Duodenal mucosa (tissue), 2 donors: ENCODE measurements around the gene PTBP1.

Experiments
- H3K27ac ChIP-seq: one replicate; pipeline ENCODE4 v1.7.0; 2013; ENCODE audit warnings: low read depth, low read length
- H3K27me3 ChIP-seq, 2 donors: one replicate each; pipeline ENCODE4 v1.7.0; 2013; ENCODE audit warnings: low read length in 2 of 2, control low read depth in 1 of 2; ENCODE audit not compliant: insufficient read depth in 2 of 2, control insufficient read depth in 1 of 2
- H3K36me3 ChIP-seq, 2 donors: one replicate each; pipeline ENCODE4 v1.7.0; 2013; ENCODE audit warnings: low read length in 2 of 2, control low read depth in 1 of 2; ENCODE audit not compliant: insufficient read depth in 2 of 2, control insufficient read depth in 1 of 2
- H3K4me1 ChIP-seq, 2 donors: one replicate each; pipeline ENCODE4 v1.7.0; 2013; ENCODE audit warnings: low read length in 2 of 2, control low read depth in 1 of 2; ENCODE audit not compliant: insufficient read depth in 2 of 2, control insufficient read depth in 1 of 2
- H3K4me3 ChIP-seq, 2 donors: one replicate each; pipeline ENCODE4 v1.7.0; 2013; ENCODE audit warnings: low read length in 2 of 2, low read depth in 1 of 2
- H3K9ac ChIP-seq, 2 donors: one replicate each; pipeline ENCODE4 v1.7.0; 2013; ENCODE audit warnings: low read length in 2 of 2, low read depth in 1 of 2
- H3K9me3 ChIP-seq, 2 donors: one replicate each; pipeline ENCODE4 v1.7.0; 2013; ENCODE audit warnings: low read length in 2 of 2, control low read depth in 1 of 2; ENCODE audit not compliant: control insufficient read depth in 1 of 2

The PTBP1 gene

GRCh38 chr19:855142-855541 lies 57.9 kb downstream of the PTBP1 start:
- Histone ChIP-seq H3K9ac (no peak overlapping the region), H3K4me3 (no peak overlapping the region), H3K36me3 (no peaks in the 10 kb centered on the region), H3K27ac (no peak overlapping the region), H3K9me3 (no peaks in the 10 kb centered on the region), H3K4me1 (no peaks in the 10 kb centered on the region), H3K27me3 (peaks cover 0 to 15% of the 10 kb centered on the region in 2 donors)

GRCh38 chr19:855566-856120 lies 58.4 kb downstream of the PTBP1 start:
- H3K27ac ChIP-seq = no peak overlapping the region
- H3K27me3 ChIP-seq = peaks cover 0 to 11% of the 10 kb centered on the region in 2 donors

GRCh38 chr19:858284-858683 lies 61.0 kb downstream of the PTBP1 start:
- peaks cover 0 to 11% of the 10 kb centered on the region in 2 donors for H3K27me3 ChIP-seq
- H3K36me3 ChIP-seq = no peaks in the 10 kb centered on the region
- no peak overlapping the region for H3K9ac ChIP-seq
- no peak overlapping the region for H3K27ac ChIP-seq
- H3K4me1 ChIP-seq = peaks cover 0 to 10% of the 10 kb centered on the region in 2 donors
- no peaks in the 10 kb centered on the region for H3K9me3 ChIP-seq
- no peak overlapping the region for H3K4me3 ChIP-seq

More at GRCh38 chr19:855566-856120, 58.4 kb downstream of the PTBP1 start:
- Histone ChIP-seq H3K36me3 (no peaks in the 10 kb centered on the region), H3K9me3 (no peaks in the 10 kb centered on the region), H3K9ac (no peak overlapping the region), H3K4me3 (no peak overlapping the region), H3K4me1 (peaks cover 0 to 1% of the 10 kb centered on the region in 2 donors)

DNA sequence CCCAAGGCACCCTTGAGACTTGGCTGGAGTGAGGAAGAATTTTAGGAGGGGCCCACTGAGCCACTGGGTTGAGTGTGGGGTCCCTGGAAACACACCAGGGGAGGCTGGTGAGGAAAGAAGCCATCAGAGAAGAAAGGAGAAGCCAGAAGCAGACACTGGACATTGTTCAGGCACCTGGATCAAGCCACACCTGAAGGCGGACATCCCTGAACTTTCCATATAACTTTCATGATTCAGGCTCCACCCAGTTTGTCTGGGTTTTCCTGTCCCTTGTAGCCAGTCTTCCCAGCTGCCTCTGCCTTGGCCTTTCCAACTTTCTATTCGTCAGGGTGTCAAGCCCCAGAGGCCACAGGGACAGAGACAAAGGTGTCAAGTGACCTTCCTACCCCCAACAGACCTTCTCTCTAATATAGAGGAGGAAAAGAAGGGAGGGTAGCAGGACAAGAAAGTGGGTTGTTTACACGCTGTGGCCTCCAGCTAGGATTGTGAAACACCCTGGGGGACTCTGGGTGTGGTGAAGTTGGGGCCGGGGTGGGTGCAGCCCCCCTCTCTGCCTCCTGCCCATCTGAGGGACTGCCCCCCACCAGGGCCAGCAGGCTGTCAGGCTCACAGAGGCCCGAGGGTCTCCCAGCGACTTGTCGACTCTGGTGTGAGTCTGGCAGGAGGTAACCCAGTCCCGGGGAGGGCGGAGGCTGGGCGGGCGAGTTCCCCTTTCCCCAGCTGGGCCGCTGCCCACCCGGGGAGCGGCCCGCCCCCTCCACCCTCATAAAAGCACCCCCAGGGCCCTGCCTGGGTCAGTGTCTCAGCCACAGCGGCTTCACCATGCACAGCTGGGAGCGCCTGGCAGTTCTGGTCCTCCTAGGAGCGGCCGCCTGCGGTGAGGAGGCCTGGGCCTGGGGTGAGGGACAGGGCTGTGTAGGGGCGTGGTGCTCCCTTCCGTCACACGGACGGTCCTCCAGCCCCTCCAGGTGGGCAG lies 61.9 kb downstream of the PTBP1 start, which contains the start of gene CFD:
Gene CFD (plus strand): TSS at position 797 of the 976 bp plus-strand sequence. CDS start 26 bp downstream, at position 823.
- H3K9me3 ChIP-seq = no peaks in the 10 kb centered on the region
- no peaks in the 10 kb centered on the region for H3K36me3 ChIP-seq
- peak within 1 kb of the TSS; percentile 47 to 55 for H3K4me3 ChIP-seq
- no peak within 1 kb of the TSS for H3K27ac ChIP-seq
- H3K9ac ChIP-seq = no peak within 1 kb of the TSS
- H3K27me3 ChIP-seq = peaks cover 0 to 11% of the 10 kb centered on the region in 2 donors
- peaks cover 0 to 13% of the 10 kb centered on the region in 2 donors for H3K4me1 ChIP-seq

- Histone ChIP-seq H3K4me3 (no peak overlapping the region), H3K27ac (no peak overlapping the region), H3K9ac (no peak overlapping the region), H3K27me3 (peaks cover 0 to 11% of the 10 kb centered on the region in 2 donors), H3K36me3 (no peaks in the 10 kb centered on the region), H3K4me1 (peaks cover 0 to 14% of the 10 kb centered on the region in 2 donors), H3K9me3 (no peaks in the 10 kb centered on the region)
These were observed 64.0 kb downstream of the PTBP1 start for GRCh38 chr19:861141-861755.
